Mucosa of descending colon (tissue), 3 donors: ENCODE measurements around the gene UBE2E1. TPM values are rescaled to one million over a fixed set of nuclear protein-coding genes. Genes with fewer than 3 reads are reported as not detected.

Source experiments
- ATAC-seq: fragments of 200-7000 bp; cut with Tn5 transposase; one replicate; pipeline ENCODE4 v1.9.1; 2020; ENCODE audit warnings: mild to moderate bottlenecking, moderate library complexity
- DNase-seq, 3 donors: peaks; one replicate each; pipeline ENCODE4 v3.0.0-alpha.2; 2020
- H3K36me3 ChIP-seq: fragments of 200-600 bp; one replicate; pipeline ENCODE4 v1.8.0; 2021; ENCODE audit warnings: low read depth, mild to moderate bottlenecking
- H3K4me1 ChIP-seq: fragments of 200-600 bp; one replicate; pipeline ENCODE4 v1.8.0; 2021; ENCODE audit warnings: low read depth, mild to moderate bottlenecking
- H3K4me3 ChIP-seq: fragments of 200-600 bp; one replicate; pipeline ENCODE4 v1.8.0; 2021; ENCODE audit warnings: mild to moderate bottlenecking
- H3K9me3 ChIP-seq: fragments of 200-600 bp; one replicate; pipeline ENCODE4 v1.8.0; 2021; ENCODE audit warnings: mild to moderate bottlenecking
- intact Hi-C, 2 donors: fragments of 100-400 bp; cut with DNase I in 1 of 2; cut with micrococcal nuclease in 1 of 2; formaldehyde crosslinking; loops; one replicate each; pipeline versions ENCODE4 v1.11.0 to v1.11.1; 2022; cut with DNase I, micrococcal nuclease
- total RNA-seq, 3 donors: library from RNA; stranded (reverse); fragmentation: NEBNext Ultra II Directional in 2 of 3; extraction: Animal tissue kit (Norgen Biotek cat#: 25700) in 2 of 3; gene quantifications; one replicate each; pipeline versions ENCODE4 v1.2.1 to v1.2.4, GENCODE V29; 2021 to 2023
- TF ChIP-seq, protein P1 (sequence below): fragments of 200-600 bp; IDR thresholded peaks from one replicate; pipeline ENCODE4 v1.8.0; 2022; ENCODE audit warnings: antibody characterized with exemption, mild to moderate bottlenecking
- donor health status: DM: no; HTN: no; CAD: no; lungs with moderate emphysema.
- donor health status: DM: no; HTN: no; CAD: no.
- donor health status: DM: no; HTN: yes; CAD: no.

Gene UBE2E1
- total RNA-seq, 3 donors from 2014 or later, result 84.7 to 111 (median 86.8) TPM

DNA sequence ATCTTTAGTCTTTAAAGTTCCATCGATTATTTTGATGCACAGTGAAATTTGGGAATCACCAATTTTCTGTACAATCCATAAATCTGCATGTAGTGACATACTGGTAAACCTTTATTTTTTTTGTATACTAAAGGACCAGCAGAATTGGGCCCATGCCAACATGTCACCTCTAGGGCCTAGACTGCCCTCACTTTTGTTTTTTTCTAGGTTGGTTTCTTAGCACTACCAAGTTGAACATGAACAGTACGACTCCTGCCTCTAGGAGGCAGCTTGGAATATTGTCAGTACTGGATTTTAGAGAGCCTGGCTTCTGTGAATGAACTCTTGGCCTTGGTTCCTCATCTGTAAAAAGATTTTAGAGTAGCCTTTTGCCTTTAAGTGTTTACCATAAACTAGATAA is 78.7 kb downstream of the UBE2E1 start:
- ATAC-seq (no peak), DNase-seq (no peak)
- no peaks in the 10 kb centered on the region for H3K36me3 ChIP-seq
- TF ChIP-seq, protein P1, sequence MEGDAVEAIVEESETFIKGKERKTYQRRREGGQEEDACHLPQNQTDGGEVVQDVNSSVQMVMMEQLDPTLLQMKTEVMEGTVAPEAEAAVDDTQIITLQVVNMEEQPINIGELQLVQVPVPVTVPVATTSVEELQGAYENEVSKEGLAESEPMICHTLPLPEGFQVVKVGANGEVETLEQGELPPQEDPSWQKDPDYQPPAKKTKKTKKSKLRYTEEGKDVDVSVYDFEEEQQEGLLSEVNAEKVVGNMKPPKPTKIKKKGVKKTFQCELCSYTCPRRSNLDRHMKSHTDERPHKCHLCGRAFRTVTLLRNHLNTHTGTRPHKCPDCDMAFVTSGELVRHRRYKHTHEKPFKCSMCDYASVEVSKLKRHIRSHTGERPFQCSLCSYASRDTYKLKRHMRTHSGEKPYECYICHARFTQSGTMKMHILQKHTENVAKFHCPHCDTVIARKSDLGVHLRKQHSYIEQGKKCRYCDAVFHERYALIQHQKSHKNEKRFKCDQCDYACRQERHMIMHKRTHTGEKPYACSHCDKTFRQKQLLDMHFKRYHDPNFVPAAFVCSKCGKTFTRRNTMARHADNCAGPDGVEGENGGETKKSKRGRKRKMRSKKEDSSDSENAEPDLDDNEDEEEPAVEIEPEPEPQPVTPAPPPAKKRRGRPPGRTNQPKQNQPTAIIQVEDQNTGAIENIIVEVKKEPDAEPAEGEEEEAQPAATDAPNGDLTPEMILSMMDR, result no peak
- intact Hi-C loops, result no loop called here
- no peaks in the 10 kb centered on the region for H3K9me3 ChIP-seq
- H3K4me1 ChIP-seq, result peaks cover 4% of the 10 kb centered on the region
- no peak overlapping the region for H3K4me3 ChIP-seq

DNA sequence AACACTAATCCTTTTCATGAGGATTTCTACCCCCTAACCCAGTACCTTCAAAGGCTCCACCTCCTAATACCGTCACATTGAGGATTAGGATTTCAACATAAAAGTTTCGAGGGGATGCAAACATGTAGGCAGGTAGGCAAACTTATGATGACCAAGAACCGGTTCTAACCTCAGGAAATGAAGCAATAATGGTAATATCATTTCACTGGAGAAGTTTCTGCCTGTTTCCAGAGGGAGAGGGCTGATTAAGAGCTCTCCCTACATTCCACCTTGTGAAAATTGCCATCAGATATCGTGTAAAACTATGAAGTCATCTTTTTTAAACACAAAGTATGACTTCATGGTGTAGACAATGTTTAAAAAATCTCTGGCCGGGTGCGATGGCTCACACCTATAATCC is 79.5 kb downstream of the UBE2E1 start:
- no peak for ATAC-seq
- Histone ChIP-seq H3K4me3 (no peak overlapping the region), H3K9me3 (no peaks in the 10 kb centered on the region), H3K36me3 (no peaks in the 10 kb centered on the region), H3K4me1 (peaks cover 4% of the 10 kb centered on the region)
- TF ChIP-seq, protein P1, result no peak
- intact Hi-C loops, result no loop called here
- no peak for DNase-seq

DNA sequence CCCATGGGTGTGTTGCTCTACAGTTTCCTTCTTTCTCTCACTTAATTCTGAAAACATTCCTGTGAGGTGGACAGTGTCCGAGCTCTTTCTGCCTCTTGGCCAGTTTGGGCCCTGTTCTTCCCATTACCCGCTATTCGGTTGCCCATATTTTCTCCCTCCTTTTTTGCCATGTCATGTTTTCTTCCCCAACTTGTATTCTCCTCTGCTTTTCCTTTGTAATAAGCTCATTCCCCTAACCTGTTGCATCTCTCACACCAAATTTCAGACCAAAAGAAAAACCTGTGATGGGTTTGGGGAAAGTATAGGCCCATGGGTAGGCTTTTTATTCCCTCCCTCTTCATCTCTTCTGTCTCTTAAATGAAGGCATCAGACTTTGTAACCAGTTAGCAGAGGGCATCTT is 80.6 kb downstream of the UBE2E1 start:
- no peaks in the 10 kb centered on the region for H3K36me3 ChIP-seq
- no peaks in the 10 kb centered on the region for H3K4me1 ChIP-seq
- H3K9me3 ChIP-seq, result no peaks in the 10 kb centered on the region
- intact Hi-C loops, result no loop called here
- TF ChIP-seq, protein P1, result no peak
- DNase-seq (no peak), ATAC-seq (no peak)
- no peak overlapping the region for H3K4me3 ChIP-seq

DNA sequence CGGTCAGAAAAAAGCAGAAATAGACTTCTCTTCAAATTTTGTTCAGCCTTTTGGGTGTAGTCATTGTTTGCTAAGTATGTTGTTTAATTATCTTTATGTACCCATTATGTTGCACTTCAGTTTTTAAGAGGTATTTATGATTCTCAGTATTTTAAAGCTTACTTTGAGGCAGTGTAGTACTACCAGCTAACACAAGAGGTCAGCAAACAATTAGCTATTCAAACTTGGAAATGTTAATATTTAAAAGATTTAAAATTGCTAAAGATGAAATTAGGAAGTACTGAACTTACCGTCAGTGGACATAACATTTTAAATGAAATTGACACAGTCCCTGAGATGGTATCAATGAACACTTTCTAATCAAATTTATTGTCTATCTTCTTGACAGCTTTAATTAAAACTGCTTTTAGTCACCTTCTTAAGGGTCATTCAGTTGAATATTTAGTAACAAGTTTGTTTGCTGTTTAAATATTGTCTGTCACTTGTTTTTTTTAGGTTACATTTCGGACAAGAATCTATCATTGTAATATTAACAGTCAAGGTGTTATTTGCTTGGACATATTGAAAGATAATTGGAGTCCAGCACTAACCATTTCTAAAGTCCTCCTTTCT is 83.0 kb downstream of the UBE2E1 start:
- DNase-seq, result peak in 1 of 3 donors; percentile 38
- intact Hi-C loops, result no loop called here
- ATAC-seq, result peak; percentile 48
- Histone ChIP-seq H3K4me1 (no peaks in the 10 kb centered on the region), H3K4me3 (no peak overlapping the region), H3K9me3 (no peaks in the 10 kb centered on the region), H3K36me3 (no peaks in the 10 kb centered on the region)
- TF ChIP-seq, protein P1, result peak; percentile 69

DNA sequence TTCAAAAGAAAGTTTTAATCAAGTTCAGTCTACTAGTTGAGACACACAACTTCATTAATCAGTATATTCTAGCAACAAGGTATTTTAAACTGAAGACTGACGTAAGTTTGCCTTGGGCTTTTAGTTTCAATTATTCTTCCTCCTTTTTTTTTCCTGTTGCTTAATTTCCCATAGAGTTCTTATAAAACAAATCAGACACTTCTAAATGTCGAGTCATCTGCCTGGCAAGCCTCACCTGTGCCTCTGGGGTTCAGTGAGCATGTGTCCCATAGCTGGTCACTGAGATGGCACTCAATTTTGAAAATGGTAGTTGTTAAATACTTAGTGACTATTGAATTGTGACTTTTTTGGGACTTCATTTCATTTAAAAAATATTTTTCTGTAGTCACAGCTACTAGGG is 83.6 kb downstream of the UBE2E1 start:
- no peaks in the 10 kb centered on the region for H3K9me3 ChIP-seq
- no peak for DNase-seq
- no peak for ATAC-seq
- TF ChIP-seq, protein P1, result no peak
- no peaks in the 10 kb centered on the region for H3K4me1 ChIP-seq
- intact Hi-C loops, result no loop called here
- no peaks in the 10 kb centered on the region for H3K36me3 ChIP-seq
- no peak overlapping the region for H3K4me3 ChIP-seq

DNA sequence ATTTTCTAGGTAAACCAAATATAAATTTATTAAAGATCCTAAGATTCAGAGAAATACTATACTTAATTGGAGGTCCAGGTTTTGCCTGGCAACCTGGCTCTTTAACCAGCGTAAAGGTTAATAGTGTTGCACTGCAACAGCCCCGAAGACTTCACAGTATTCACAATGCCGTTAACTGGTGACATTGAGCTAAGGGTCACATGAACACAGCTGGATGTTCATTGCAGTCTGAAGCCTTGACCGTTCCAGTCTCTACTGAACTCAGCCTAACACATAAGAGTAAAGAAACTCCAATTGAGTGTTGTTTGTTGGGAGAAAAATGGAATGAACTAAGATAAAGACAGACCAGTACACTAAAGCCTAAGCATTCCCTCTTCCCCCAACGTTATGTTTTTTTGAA is 84.2 kb downstream of the UBE2E1 start:
- no peak overlapping the region for H3K4me3 ChIP-seq
- no peaks in the 10 kb centered on the region for H3K9me3 ChIP-seq
- intact Hi-C loops, result no loop called here
- DNase-seq, result no peak
- no peaks in the 10 kb centered on the region for H3K4me1 ChIP-seq
- TF ChIP-seq, protein P1, result no peak
- no peaks in the 10 kb centered on the region for H3K36me3 ChIP-seq
- ATAC-seq, result no peak
